COLO668 (cell line): ENCODE measurements around the gene AANAT.

Source experiments
- DNase-seq: peaks from one replicate; lab custom pipeline; 2025; ENCODE audit not compliant: unreplicated experiment; lab: John Stamatoyannopoulos, UW

The AANAT gene

DNA sequence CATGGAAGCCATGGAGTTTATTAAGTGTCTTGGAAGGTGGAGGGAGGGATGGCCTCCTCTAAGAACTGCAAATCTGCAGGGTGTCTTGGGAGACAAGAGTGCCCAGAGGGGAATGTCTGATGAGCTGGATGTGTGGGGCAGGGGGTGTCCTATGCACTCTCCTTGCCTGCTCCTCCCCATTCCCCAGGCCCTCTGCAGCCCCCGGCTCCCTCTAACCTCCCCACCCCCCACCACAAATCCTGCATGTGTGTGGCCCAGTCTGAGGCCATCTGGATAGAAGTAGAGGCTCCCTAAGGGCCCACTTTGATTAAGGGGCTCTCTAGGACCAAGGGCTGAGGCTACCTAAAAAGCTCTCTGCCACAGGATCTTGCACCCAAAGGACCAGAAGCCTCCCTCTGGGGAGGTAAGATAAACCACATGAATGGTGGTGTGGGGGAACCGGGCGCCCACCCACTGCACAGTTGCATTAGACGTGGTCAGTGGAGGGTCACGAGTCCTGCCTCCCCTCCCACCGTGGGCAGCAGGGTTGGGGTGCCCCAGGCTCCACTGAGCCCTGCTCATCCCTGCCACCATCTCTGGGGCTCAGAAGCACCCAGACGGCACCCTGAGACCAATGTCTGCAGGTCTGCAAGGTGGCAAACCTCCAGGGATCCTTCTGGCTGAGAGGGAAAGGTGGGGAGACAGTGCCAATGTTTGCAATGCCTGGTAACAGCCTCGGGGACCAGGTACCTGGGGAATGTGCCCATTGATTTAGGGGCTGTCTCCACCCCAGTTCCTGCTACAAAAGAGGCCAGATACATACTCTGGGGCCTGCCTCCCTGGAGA is 618 bp downstream of the AANAT start:
- DNase-seq: no peak

GRCh38 chr17:76468634-76469010 is 1.2 kb downstream of the AANAT start:
- DNase-seq: no peak

GRCh38 chr17:76469076-76469990 is 1.9 kb downstream of the AANAT start:
- no peak for DNase-seq

- no peak for DNase-seq
Observed at GRCh38 chr17:76469991-76470739, 2.8 kb downstream of the AANAT start.

- DNase-seq: no peak
Observed at GRCh38 chr17:76471498-76472257, 4.3 kb downstream of the AANAT start.

DNA sequence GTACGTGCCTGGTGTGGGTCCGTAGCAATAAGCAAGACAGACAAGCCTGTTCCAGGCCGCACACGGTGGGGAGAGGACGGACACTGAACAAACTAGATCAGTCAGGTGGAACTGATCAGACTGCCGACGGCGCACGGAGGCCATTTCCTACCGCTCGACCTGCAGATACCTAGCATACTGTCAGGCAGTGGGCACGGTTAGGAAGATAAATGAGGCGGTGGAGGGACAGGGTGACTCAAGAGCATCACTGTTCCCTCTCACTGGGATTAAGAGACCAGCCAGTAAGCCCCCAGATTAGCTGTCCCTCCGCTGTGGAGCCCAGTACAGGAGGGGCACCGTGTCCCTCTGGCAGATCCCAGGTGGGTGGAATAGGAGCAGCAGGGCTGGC is 4.8 kb downstream of the AANAT start:
- no peak for DNase-seq

DNA sequence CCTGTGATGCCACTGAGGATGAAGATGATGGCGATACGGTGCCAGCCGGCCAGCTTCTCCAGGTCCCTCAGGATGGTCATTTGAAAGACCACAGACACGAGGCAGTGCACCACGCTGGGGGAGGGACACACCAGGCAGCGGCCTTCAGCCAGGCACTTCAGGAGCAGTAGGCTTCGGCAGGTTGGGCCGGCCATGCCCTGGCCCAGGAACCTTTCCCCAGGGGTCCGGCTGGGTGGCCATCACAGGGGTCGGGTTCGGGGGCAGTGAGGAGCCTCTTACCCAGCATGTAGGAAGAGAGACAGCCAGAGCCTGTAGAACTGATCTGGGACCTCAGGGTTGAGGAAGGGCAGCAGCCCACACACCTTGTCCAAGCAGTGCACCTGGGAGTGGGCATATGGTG is 5.3 kb downstream of the AANAT start:
- DNase-seq: no peak

GRCh38 chr17:76473541-76473985 is 6.2 kb downstream of the AANAT start:
- peak; percentile 10 for DNase-seq

DNA sequence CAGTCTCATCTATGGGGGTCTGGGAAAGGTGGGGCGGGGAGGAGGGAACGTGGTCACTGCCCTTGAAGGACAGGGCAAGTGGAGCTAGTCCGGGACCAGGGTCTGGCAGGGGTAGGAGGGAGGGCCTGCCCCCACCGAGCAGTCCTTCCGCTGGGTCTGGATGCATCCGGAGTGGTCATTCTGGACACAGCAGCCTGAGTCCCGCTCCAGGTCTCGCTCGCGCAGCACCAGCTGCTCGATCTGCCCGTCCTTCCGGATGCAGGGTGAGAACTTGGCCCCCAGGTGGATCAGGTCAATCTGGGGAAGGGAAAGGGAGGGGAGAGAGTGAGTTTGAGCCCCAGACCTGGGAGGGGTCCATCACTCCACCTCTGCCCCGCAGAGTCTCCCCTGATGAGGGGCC is 6.8 kb downstream of the AANAT start:
- DNase-seq: no peak

GRCh38 chr17:76474894-76475293 is 7.5 kb downstream of the AANAT start:
- DNase-seq: no peak

DNA sequence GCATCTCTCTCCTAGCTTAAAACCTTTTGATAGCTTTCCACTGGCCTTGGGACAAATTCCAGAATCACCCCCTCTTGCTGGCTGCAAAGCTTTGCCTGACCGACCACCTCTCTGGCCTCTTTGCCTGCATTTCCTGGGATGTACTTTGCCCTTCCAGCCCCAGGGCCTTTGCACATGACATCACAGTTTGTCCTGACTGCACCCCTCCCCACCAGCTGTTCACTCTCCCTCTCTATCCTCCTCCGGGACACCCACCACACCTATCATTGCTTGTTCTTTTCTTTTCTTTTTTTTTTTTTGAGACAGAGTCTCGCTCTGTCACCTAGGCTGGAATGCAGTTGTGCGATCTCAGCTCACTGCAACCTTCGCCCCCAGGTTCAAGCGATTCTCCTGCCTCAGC is 7.9 kb downstream of the AANAT start:
- no peak for DNase-seq

- no peak for DNase-seq
Observed at GRCh38 chr17:76476736-76477135, 9.3 kb downstream of the AANAT start.

GRCh38 chr17:76477576-76477975 is 10.2 kb downstream of the AANAT start:
- DNase-seq: no peak

DNA sequence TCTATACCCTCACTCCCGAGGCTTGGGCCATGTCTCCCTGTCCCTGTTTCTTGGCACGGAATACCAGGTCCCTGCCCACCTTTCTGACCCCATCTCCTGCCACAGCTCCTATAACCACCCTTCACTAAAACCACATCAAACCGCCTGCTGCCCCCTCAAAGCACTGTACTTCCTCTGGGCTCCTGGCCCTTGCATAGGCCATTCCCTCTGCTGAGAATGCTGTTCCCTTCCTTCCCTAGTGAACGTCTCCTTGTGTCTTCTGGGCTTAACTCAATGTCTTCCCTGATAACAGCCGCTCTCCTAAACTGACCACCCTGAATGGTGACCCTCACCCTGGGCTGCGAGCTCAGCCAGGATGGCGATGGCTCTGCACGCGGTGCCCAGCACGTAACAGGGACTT is 10.7 kb downstream of the AANAT start:
- DNase-seq: no peak

- no peak for DNase-seq
Observed at GRCh38 chr17:76478730-76479514, 11.5 kb downstream of the AANAT start.

DNA sequence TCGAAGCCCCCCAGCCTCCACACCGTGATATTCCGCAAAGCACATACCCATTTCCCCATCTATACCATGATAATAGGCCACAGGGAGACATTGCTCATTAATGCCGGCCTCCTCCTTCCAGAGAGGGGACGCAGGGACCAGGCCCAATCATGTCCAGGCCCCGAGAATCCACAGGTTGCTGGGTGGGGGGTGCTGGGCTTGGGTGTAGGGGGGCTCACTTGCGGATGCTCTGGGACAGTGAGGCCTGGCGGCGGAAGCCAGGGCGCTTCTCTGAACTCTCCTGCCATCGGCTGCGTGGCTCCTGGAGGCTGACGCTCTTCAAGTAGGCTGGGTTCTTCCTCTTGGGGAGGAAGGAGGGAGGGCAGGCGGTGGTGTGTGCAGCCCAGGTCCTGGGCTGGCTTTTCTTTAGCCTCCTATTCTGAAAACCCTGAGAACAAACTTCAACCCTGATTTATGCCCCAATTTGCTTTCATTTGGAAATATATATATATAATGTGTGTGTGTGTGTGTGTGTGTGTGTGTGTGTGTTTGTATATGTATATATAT is 12.2 kb downstream of the AANAT start:
- no peak for DNase-seq

GRCh38 chr17:76480632-76481031 is 13.2 kb downstream of the AANAT start:
- no peak for DNase-seq

DNA sequence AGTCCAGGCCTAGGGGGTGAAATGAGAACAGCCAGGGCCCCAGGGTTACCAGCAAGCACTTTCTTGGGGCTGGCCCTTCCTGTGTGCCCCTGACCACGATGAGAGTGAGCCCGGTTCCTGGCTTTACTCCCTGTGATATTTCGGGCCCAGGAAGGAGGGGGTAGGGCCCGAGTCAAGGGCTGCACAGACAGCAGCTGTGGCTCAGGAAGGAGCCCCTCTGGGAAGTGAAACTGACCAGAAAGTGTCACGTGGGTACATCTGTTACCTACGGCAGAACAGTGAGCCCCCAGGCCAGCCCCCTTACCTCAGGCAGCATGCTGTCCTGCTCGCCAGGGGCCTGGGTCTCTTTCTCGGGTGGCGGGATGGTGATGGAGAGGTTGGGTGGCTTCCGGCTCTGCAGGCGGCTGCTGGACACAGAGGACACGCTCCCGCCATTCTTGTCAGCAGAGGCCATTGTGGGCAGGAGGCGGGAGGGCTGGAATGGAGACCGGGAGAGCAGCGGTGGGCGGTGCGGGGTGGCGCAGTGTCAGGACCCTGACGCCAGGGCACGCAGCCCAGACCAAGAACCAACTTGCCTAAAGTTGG is 13.8 kb downstream of the AANAT start:
- no peak for DNase-seq

DNA sequence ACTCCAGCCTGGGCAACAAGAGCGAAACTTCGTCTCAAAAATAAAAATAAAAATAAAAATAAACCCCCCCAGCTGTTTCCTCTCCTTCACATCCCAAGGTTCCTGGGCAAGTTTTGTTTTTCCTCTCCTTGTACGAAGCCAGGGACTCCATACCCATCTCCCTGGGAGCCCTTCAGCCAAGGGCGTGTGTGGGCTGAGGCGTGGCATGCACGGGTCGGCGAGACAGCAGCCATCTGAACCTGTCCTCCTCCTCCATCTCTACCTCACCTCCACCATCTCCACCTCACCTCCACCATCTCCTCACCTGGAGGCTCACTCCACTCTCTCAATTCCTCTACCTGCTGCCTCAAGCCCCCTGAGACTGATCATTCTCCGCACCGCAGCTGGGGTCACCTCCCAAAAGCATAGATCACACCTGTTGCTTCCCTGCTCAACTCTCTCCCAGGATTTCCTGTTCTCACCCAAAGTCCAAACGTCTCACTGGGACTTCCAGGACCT is 16.9 kb downstream of the AANAT start:
- DNase-seq: no peak
